SK-N-SH treated with all-trans-retinoic acid at 6 μM for 48 hours (cell line): ENCODE measurements around the gene NPEPL1.

Source experiments
- ATAC-seq: fragments of 200-7000 bp; cut with Tn5 transposase; 3 replicates; pipeline ENCODE4 v1.9.1; 2020; ENCODE audit warnings: mild to moderate bottlenecking, moderate library complexity
- ARNTL ChIP-seq: fragments of 450-650 bp; formaldehyde crosslinking; IDR thresholded peaks from 2 replicates; pipeline ENCODE4 v1.5.0; 2020; ENCODE audit warnings: low read depth, mild to moderate bottlenecking, moderate library complexity, borderline replicate concordance
- BACH2 ChIP-seq: fragments of 250-450 bp; sonication (Bioruptor Pico); IDR thresholded peaks from 2 replicates; pipeline ENCODE4 v1.9.0; 2021; ENCODE audit warnings: mild to moderate bottlenecking, borderline replicate concordance
- CREB5 ChIP-seq: fragments of 250-450 bp; sonication (Bioruptor Pico); IDR thresholded peaks from 2 replicates; pipeline ENCODE4 v1.5.1; 2020; ENCODE audit warnings: low read depth, mild to moderate bottlenecking, moderate library complexity
- CSDC2 ChIP-seq: fragments of 250-450 bp; sonication (Bioruptor Pico); IDR thresholded peaks from 2 replicates; pipeline ENCODE4 v1.5.0; 2020; ENCODE audit warnings: mild to moderate bottlenecking, moderate library complexity
- GLIS3 ChIP-seq: fragments of 250-450 bp; sonication (Bioruptor Pico); IDR thresholded peaks from 2 replicates; pipeline ENCODE4 v1.5.0; 2020; ENCODE audit warnings: mild to moderate bottlenecking, moderate library complexity
- ISL1 ChIP-seq: fragments of 250-450 bp; sonication (Bioruptor Pico); IDR thresholded peaks from 2 replicates; pipeline ENCODE4 v2.1.2; 2022; ENCODE audit warnings: mild to moderate bottlenecking, moderate library complexity
- OSR1 ChIP-seq: fragments of 250-450 bp; sonication (Bioruptor Pico); IDR thresholded peaks from 2 replicates; pipeline ENCODE4 v1.8.0; 2022; ENCODE audit warnings: moderate library complexity, mild to moderate bottlenecking, inconsistent platforms
- POU6F1 ChIP-seq: fragments of 250-450 bp; sonication (Bioruptor Pico); IDR thresholded peaks from 2 replicates; pipeline ENCODE4 v1.8.0; 2021; ENCODE audit warnings: low read depth, mild to moderate bottlenecking, moderate library complexity, borderline replicate concordance
- PPARA ChIP-seq: fragments of 250-450 bp; sonication (Bioruptor Pico); IDR thresholded peaks from 2 replicates; pipeline ENCODE4 v1.5.0; 2020; ENCODE audit warnings: mild to moderate bottlenecking, borderline replicate concordance
- RARB ChIP-seq: fragments of 250-450 bp; sonication (Bioruptor Pico); IDR thresholded peaks from 2 replicates; pipeline ENCODE4 v1.8.0; 2021; ENCODE audit warnings: mild to moderate bottlenecking, moderate library complexity
- SNAI2 ChIP-seq: fragments of 250-450 bp; sonication (Bioruptor Pico); IDR thresholded peaks from 2 replicates; pipeline ENCODE4 v1.5.0; 2020; ENCODE audit warnings: mild to moderate bottlenecking, moderate library complexity
- TCF4 ChIP-seq: fragments of 250-450 bp; sonication (Bioruptor Pico); IDR thresholded peaks from 2 replicates; pipeline ENCODE4 v1.8.0; 2021; ENCODE audit warnings: mild to moderate bottlenecking, moderate library complexity, borderline replicate concordance
- TOX ChIP-seq: fragments of 250-450 bp; sonication (Bioruptor Pico); IDR thresholded peaks from 2 replicates; pipeline ENCODE4 v1.8.0; 2021; ENCODE audit warnings: mild to moderate bottlenecking, moderate library complexity, borderline replicate concordance
- TSHZ2 ChIP-seq: fragments of 250-450 bp; sonication (Bioruptor Pico); IDR thresholded peaks from 2 replicates; pipeline ENCODE4 v1.5.0; 2020; ENCODE audit warnings: mild to moderate bottlenecking, moderate library complexity
- ZC3H10 ChIP-seq: fragments of 250-450 bp; sonication (Bioruptor Pico); IDR thresholded peaks from 2 replicates; pipeline ENCODE4 v1.5.1; 2021; ENCODE audit warnings: mild to moderate bottlenecking, moderate library complexity
- ZFP3 ChIP-seq: fragments of 250-450 bp; sonication (Bioruptor Pico); IDR thresholded peaks from 2 replicates; pipeline ENCODE4 v1.5.0; 2020; ENCODE audit warnings: mild to moderate bottlenecking, moderate library complexity
- ZNF565 ChIP-seq: fragments of 450-650 bp; formaldehyde crosslinking; conservative IDR thresholded peaks from 2 replicates; pipeline ENCODE4 v1.5.0; 2020; ENCODE audit warnings: low read depth, mild to moderate bottlenecking, moderate library complexity
- ZNF70 ChIP-seq: fragments of 450-650 bp; formaldehyde crosslinking; IDR thresholded peaks from 2 replicates; pipeline ENCODE4 v1.5.0; 2020; ENCODE audit warnings: mild to moderate bottlenecking, moderate library complexity
- ZNF8 ChIP-seq: fragments of 450-650 bp; formaldehyde crosslinking; IDR thresholded peaks from 2 replicates; pipeline ENCODE4 v1.5.0; 2020; ENCODE audit warnings: mild to moderate bottlenecking, moderate library complexity
- TF ChIP-seq, protein P1 (sequence below): fragments of 250-450 bp; sonication (Bioruptor Pico); IDR thresholded peaks from 2 replicates; pipeline ENCODE4 v1.8.0; 2020; ENCODE audit warnings: mild to moderate bottlenecking, moderate library complexity, borderline replicate concordance

The NPEPL1 gene

GRCh38 chr20:58673119-58673518 lies 19.5 kb upstream of the NPEPL1 start:
- TF ChIP-seq ISL1 (CRISPR knock-in tag) (no peak), TOX (CRISPR knock-in tag) (no peak), CREB5 (CRISPR knock-in tag) (no peak), ZFP3 (no peak), ZNF8 (no peak), PPARA (no peak)

GRCh38 chr20:58675146-58675584 lies 17.4 kb upstream of the NPEPL1 start:
- TF ChIP-seq ZNF8, result no peak
- no peak for TF ChIP-seq CSDC2 (CRISPR knock-in tag)
- no peak for TF ChIP-seq ZFP3
- no peak for TF ChIP-seq PPARA
- TF ChIP-seq ZC3H10 (CRISPR knock-in tag), result no peak
- no peak for ATAC-seq

More at GRCh38 chr20:58673119-58673518, 19.5 kb upstream of the NPEPL1 start:
- ATAC-seq, result no peak

- ATAC-seq, result no peak
- TF ChIP-seq ZFP3 (no peak), CREB5 (CRISPR knock-in tag) (no peak), TSHZ2 (CRISPR knock-in tag) (no peak), ARNTL (CRISPR knock-in tag) (no peak), ZNF8 (no peak), POU6F1 (no peak), ZC3H10 (CRISPR knock-in tag) (no peak), TCF4 (no peak), TOX (CRISPR knock-in tag) (no peak)
- TF ChIP-seq, protein P1, sequence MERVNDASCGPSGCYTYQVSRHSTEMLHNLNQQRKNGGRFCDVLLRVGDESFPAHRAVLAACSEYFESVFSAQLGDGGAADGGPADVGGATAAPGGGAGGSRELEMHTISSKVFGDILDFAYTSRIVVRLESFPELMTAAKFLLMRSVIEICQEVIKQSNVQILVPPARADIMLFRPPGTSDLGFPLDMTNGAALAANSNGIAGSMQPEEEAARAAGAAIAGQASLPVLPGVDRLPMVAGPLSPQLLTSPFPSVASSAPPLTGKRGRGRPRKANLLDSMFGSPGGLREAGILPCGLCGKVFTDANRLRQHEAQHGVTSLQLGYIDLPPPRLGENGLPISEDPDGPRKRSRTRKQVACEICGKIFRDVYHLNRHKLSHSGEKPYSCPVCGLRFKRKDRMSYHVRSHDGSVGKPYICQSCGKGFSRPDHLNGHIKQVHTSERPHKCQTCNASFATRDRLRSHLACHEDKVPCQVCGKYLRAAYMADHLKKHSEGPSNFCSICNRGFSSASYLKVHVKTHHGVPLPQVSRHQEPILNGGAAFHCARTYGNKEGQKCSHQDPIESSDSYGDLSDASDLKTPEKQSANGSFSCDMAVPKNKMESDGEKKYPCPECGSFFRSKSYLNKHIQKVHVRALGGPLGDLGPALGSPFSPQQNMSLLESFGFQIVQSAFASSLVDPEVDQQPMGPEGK (CRISPR knock-in tag), result no peak
Measured at GRCh38 chr20:58675641-58676040, 17.0 kb upstream of the NPEPL1 start.

GRCh38 chr20:58676161-58676560 lies 16.4 kb upstream of the NPEPL1 start:
- TF ChIP-seq RARB (CRISPR knock-in tag), result no peak
- TF ChIP-seq, protein P1 (CRISPR knock-in tag), result no peak
- no peak for TF ChIP-seq CSDC2 (CRISPR knock-in tag)
- TF ChIP-seq BACH2 (CRISPR knock-in tag), result no peak
- no peak for TF ChIP-seq SNAI2 (CRISPR knock-in tag)
- TF ChIP-seq OSR1, result no peak
- no peak for TF ChIP-seq GLIS3
- TF ChIP-seq ZNF565, result no peak
- TF ChIP-seq CREB5 (CRISPR knock-in tag), result no peak
- TF ChIP-seq TCF4, result no peak
- TF ChIP-seq POU6F1, result no peak
- no peak for TF ChIP-seq ZNF70
- ATAC-seq, result no peak
